HG03175 (cell line): ENCODE measurements around the gene SLC25A40.
"Not testable (repeated sequence)": the region's sequence is repeated elsewhere in the genome, so short reads cannot be mapped to it uniquely, and the experiment has no call there.

Source experiments
- ATAC-seq: cut with Tn5 transposase; IDR thresholded peaks from one replicate; pipeline ENCODE4 v1.9.1; 2021; ENCODE audit warnings: mild to moderate bottlenecking, moderate library complexity; ENCODE audit not compliant: unreplicated experiment

SLC25A40 gene

DNA sequence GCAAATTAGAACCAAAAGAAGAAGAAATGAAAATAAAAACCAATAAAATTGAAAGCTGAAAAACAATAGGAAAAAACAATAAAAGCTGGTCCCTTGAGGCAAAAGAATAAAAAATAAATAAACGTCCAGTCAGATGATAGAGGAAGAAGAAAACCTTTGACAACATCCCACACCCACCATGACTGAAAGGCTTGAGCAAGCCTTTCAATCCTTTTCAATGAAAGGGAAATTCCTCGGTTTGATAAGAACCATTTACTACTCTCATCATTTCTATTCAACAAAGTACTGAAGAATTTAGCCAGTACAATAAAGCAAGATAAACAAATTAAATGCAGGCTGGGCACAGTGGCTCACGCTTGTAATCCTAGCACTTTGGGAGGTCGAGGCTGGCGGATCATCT, 3.8 kb downstream of the SLC25A40 start:
- ATAC-seq, result no peak

DNA sequence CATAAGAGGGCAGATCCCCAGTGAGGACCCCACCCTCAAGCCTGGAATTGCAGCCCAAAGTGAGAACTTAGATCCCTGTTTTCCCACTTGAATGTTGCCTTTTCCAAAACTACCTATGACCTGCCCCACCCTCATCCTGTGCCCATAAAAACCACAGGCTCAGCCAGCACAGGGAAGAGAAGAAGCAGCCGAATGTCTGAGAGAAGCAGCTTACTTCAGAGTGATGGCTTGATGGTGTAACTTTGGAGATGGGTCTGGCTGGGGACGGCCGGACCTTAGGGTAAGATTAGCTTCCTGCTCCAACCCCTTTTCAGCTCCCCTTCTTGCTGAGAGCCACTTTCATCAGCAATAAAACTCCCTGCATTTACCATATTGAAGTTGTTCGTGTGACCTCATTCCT, 5.7 kb downstream of the SLC25A40 start:
- no peak for ATAC-seq

DNA sequence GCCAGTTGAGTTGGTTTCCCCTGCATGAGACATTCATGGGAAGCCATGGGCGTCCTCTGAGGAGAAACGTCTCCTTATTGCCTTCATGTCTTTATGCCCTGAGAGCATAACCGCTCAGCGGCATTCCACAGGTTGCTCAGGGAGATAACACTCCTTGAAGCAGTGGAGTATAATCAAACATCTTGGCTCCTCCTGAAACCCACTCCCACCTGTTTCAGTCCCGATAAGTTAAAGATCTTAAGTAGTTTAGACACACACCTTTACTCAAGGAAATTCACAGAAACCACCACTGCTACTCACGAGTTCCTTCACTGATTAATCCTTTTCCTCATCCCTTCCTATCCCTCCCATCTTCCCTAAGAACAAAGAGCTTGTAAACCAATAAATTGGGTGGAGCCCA, 9.6 kb downstream of the SLC25A40 start:
- not testable (repeated sequence) for ATAC-seq

DNA sequence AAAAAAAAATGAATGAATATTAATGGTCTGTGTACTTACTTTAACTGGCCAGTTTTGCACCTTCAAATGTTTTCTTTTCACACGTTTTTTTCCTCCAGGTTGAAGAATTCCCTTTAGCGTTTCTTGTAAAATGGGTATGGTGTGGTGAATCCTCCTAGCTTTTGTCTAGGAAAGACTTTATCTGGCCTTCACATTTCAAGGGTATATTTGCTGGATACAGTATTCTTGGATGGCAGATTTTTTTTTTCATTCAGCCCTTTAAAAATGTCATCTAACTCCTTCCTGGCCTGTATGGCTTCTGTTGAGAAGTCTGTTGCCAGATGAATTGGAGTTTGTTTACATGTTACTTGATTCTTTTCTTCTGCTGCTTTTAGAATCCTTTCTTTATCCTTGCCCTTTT, 10.1 kb downstream of the SLC25A40 start:
- no peak for ATAC-seq

DNA sequence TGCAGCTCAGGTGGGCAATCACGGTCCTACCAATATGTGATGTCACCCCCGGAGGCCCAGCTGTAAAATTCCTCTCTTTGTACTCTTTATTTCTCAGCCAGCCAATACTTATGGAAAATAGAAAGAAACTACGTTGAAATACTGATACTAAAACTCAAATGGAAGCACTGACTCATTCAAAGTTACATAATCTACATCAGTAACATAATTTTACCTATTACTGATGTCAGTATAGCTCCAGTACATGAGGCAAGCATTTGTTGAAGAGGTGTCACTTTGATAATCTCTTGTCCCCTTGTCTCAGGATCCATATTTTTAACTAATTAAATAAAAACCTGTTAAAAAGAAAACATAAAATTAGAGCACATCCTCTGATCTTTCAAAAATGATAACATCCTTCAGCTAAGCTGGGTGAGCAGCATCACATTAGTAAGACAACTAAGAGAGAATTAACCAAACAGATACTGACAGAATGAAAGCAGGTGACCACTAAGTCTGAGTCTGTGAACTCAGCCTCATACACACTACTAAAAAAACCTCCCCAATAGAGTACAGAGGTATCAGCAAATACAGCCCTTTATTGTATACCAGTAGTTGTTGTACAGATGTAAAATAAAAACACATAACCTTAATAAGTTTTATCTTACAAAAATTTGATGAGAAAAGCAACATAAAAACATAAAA, 17.6 kb downstream of the SLC25A40 start:
- no peak for ATAC-seq

DNA sequence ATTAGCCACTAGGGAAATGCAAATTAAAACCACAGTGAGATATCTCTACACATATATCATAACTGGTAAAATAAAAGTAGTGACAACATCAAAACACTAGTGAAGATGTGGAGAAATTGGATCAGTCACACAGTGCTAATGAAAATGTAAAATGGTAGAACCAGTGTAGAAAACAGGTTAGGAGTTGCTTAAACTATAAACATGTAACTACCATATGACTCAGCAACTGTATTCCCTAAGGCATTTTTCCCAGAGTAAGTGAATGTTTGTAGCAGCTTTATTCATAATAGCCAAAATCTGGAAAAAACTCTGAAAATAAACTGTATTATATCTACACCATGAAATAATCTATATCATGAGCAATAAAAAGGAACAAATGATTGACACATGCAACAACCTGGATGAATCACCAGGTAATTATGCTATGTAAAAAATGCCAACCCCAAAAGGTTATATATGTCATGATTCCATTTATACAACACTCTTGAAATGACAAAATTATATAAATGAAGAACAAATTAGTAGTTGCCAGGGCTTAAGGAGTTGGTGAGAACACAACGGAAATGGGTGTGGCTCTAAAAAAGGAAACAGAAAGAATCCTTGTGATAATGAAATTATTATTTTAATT, 22.8 kb downstream of the SLC25A40 start:
- no peak for ATAC-seq

DNA sequence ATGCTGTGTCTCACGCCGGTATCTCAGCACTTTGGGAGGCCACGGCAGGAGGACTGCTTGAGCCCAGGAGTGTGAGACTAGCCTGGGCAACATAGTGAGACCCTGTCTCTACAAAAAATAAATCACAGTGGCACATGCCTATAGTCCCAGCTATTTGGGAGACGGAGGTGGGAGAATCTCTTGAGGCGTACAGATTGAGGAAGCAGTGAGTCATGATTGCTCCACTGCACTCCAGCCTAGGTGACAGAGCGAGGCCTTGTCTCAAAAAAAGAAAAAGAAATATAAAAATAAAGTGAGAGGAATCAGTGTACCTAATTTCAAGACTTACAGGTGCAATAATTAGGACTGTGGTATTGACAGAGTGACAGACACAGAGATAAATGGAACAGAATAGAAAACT, 23.9 kb downstream of the SLC25A40 start:
- no peak for ATAC-seq

DNA sequence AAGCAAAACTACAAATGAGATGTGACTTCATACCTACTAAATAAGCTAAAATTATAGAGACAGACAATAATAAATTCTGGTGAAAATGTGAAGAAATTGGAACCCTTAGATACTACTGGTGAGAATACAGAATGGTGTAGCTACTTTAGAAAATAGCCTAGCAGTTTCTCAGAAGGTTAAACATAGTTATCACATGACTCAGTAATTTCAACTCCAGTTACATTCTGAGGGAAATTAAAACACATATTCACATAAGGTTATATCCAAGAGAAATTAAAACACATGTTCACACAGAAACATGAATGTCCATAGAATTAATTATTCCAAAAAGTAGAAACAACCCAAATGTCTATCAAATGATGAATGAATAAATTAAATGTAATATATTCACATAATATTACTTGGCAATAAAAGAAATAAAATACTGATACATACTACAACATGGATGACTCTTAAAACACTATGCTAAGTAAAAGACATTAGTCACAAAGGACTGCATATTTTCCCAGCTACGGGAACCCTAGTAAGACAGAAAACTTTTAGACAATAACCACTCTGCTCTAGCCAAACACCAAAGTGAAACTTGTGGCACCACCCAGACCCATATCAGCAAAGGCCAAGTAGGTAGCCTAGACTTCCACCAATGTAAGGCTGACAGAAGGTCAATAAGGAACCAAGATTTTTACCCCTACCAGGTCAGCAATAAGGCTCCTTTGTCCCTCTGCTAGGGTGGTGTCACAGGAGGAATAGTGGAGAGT, 25.1 kb downstream of the SLC25A40 start:
- ATAC-seq, result no peak

DNA sequence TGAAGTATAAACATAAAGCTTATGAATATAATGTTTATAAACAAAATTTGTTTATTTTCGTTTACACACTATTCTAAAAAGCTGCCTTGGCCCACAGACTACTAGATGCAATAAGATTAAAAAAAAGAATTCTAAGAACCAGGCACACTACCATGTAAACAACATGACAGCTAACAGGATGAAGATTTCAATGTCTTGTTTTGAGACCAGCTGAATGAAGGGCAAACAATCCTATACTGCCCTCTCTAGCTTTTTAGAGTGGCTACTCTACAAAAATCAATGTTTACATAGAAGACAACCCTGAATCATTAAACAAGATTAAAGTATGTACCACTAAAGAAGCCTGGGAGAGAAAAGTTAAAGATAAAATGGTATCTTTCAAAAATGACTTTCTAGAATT, 38.6 kb downstream of the SLC25A40 start:
- ATAC-seq, result no peak

DNA sequence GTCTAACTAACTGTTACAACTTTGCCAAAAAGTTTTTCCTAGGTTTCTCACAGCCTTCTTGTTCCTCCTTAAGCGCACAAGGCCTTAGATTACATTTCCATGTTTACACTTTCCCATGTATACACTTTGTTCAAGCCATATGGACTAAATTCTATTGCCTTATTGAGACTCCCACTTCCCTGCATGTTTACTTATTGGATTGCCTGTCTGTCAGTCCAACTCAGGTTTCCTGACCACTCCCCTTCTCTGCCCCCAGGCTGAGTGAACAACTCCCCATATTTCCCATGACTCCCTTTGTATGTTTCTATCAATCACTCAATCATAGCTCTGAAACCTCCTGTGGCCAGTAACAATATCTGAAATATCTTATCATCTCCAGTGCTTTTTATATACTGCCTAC, 43.0 kb downstream of the SLC25A40 start:
- ATAC-seq, result no peak

DNA sequence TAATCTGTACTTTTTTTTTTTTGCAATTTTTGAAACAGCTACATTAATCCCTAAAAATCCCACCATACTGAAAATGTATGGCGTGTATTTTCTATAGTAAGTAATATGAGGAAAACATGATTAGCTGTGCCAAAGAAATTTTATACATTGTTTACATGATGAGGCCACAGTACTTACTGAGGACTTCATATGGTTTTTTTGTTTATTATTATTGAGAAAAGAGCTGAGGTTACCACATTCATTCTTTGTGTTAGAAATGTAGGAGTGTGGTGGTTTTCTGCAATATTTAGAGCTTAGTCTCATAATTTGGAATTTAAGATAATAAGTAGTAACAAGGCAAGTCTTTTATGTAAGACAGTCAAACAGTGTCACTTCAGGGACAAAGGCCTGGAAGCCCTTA, 45.1 kb downstream of the SLC25A40 start:
- ATAC-seq, result no peak

DNA sequence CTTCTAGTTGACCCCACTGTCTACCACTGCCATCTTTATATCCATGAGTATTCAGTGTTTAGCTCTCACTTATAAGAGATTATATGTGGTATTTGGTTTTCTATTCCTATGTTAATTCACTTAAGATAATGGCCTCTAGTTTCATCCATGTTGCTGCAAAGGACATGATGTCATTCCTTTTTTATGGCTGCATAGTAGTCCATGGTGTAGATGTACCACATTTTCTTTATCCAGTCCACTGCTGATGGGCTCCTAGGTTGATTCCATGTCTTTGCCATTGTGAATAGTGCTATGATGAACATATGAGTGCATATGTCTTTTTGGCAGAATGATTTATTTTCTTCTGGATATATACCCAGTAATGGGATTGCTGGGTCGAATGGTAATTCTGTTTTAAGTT, 47.8 kb downstream of the SLC25A40 start:
- ATAC-seq, result not testable (repeated sequence)

DNA sequence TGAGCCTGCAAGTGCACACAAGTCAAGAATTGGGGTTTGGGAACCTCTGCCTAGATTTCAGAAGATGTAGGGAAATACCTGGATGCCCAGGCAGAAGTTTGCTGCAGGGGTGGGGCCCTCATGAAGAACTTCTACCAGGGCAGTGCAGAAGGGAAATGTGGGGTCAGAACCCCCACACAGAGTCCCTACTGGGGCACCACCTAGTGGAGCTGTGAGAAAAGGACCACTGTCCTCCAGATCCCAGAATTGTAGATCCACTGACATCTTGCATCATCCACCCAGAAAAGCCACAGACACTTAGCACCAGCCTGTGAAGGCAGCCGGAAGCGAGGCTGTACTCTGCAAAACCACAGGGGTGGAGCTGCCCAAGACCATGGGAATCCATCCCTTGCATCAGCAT, 50.8 kb downstream of the SLC25A40 start:
- not testable (repeated sequence) for ATAC-seq

DNA sequence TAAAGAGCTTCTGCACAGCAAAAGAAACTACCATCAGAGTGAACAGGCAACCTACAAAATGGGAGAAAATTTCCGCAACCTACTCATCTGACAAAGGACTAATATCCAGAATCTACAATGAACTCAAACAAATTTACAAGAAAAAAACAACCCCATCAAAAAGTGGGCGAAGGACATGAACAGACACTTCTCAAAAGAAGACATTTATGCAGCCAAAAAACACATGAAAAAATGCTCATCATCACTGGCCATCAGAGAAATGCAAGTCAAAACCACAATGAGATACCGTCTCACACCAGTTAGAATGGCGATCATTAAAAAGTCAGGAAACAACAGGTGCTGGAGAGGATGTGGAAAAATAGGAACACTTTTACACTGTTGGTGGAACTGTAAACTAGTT, 54.1 kb downstream of the SLC25A40 start:
- not testable (repeated sequence) for ATAC-seq

DNA sequence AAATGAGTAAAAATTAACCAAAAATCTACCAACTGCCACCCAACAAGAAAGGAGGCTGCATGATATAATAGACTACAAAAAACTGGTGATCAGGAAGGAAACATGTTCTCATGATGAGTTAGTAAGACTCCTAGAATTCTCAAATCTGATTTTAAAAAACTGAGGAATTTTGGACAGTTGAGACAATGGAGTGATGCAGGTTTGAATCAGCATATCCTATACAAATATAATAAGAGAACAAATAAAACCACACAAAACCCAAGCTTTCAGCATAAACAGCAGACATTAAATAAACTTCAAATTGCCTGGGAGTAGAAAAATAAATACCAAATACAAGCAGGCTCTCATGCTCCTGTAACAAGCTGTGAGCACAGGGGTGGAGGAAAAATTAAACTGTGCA, 57.8 kb downstream of the SLC25A40 start:
- no peak for ATAC-seq

DNA sequence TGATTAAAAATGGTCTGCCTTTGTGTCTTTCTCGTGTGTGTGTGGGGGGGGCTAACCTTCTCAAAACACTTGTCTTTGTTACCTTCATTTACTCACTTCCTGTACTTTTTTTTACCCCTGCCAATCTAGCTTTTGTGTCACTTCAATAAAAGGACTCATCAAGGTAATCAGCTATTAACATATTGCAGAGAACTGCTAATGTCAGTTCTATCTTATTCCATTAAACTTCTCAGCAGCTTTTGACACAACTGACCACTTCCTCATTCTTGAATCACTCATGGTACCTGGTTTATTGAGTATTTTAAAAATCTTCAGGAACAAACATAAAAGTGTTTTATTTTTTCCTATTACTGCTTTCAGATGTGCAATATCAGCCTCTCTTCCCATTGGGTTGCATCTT, 59.8 kb downstream of the SLC25A40 start:
- peak; percentile 84 for ATAC-seq

DNA sequence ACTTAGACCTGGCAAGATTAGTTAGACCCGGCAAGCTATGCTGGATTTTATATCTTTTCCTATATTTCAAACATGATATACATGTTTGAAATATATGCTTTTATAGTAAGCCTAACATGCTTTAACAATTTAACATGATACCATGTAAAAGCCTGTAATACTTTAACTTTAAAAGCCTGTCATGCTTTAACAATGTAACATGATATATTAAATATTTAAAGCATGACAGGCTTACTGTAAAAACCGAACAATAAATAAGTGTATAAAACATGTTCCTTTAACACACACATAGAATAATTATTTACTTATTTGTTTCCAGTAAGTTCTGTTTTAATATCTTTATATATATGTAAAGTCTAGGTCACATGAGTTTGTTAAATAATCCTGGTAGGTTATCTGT, 65.4 kb downstream of the SLC25A40 start:
- no peak for ATAC-seq

DNA sequence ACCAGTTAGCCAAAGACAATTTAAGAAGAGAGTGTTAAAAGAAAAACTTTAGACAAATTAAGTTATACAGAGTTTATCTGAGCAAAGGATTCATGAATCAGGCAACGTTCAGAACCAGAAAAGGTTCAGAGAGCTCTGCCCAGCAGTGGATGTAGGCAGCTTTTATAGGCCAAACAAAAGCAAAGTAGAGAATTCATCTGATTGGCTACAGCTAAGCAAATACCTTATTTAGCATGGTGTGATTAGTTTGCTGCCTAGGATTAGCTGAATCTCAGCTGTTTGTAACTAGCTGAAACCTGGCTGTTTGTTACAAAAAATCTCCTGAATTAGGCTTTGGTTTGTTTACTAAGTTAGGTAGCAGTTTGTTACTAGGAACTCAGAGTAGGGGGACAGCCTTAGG, 66.0 kb downstream of the SLC25A40 start:
- no peak for ATAC-seq

DNA sequence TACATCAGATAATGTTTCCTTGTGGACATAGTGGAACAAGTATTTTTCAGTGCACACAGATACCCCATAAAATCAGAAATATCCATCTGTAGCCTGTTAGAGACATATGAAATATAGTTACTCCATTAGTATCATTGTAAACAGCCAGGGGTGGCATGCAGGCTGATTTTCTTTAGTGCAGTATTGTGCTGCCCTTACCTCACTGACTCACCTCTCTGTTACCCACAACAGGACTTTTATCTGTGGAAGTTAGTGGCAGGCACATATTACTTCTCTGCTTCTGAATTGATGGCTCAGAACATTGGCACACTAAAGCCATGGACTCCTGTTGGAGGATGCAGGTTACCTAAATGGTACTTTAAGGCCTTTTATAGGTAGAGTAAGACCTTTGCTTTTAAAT, 70.0 kb downstream of the SLC25A40 start:
- ATAC-seq, result no peak

DNA sequence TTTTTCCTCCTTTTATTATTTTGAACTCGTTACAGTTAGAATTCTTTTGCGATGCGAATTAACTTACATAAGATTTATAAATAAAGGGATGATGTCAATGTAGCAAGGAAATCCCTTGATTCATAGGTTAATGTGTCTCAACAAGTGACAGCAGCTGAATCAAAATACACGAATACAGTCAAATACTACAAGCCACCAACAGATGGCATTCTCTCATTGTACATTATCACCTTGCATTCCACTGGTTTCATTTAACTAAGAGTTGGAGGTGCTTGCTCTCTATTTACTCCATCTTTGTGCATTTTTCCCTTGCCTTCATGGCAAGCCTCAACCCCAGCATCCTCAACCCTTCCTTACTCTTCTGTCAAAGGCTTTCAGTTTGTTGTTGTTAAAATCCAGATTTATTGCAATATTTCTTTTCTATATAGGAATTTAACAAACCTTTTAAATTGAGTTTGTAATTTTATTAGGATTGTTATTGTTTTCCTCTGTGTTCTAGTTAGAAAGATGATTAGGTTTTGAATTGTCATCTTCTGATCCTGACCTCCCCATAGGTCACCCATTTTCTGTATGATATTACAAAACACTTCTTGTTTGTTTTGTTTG, 78.3 kb downstream of the SLC25A40 start:
- peak; percentile 89 for ATAC-seq

DNA sequence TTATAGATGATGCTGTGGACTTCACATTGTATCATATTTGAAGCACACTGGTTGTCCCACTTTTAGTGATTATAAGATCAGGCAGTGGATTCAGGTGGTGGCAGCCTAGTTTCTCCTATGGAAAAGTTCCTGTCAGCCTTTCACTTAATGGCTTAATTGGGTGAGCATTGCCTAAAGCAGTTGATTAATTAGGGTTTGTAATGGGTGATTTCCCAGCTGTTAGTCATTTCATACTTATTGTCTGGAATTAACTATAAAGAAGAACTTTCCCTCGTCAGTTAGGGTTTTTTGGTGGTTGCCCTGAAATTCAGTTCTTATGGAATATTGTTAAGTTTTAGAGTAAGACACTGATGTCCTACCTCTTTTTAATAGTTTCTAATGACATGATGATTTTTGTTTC, 78.8 kb downstream of the SLC25A40 start:
- ATAC-seq, result peak; percentile 10
